Right atrium auricular region (tissue), 2 donors: ENCODE results near the gene ZNF236. TPM values are rescaled to one million over a fixed set of nuclear protein-coding genes. Genes with fewer than 3 reads are reported as not detected.

ENCODE experiments used
- DNase-seq: peaks from one replicate; pipeline ENCODE4 v3.0.0-alpha.2; 2019; ENCODE audit warnings: low spot score
- H3K27ac ChIP-seq, 2 donors: fragments of 200-600 bp; sonication (generic); 1 replicate in 1 of 2; 2 replicates in 1 of 2; pipeline ENCODE4 v1.5.1; 2016 to 2019
- H3K27me3 ChIP-seq, 2 donors: fragments of 200-600 bp; sonication (generic); one replicate each; pipeline versions ENCODE4 v1.5.1 to v1.6.0; 2017 to 2019
- H3K36me3 ChIP-seq: fragments of 200-600 bp; sonication (generic); one replicate; pipeline ENCODE4 v1.5.1; 2016
- H3K4me1 ChIP-seq, 2 donors: fragments of 200-600 bp; sonication (generic); one replicate each; pipeline versions ENCODE4 v1.5.1 to v1.6.0; 2017 to 2019
- H3K4me3 ChIP-seq, 2 donors: fragments of 200-600 bp; sonication (generic); 1 replicate in 1 of 2; 2 replicates in 1 of 2; pipeline ENCODE4 v1.5.1; 2017 to 2019; ENCODE audit warnings: mild to moderate bottlenecking in 1 of 2, moderate library complexity in 1 of 2
- H3K9me3 ChIP-seq, 2 donors: fragments of 200-600 bp; sonication (generic); one replicate each; pipeline ENCODE4 v1.5.1; 2019
- CTCF ChIP-seq, 2 donors: fragments of 200-600 bp; sonication (generic); IDR thresholded peaks; one replicate each; pipeline ENCODE4 v1.5.1; 2019; ENCODE audit warnings: antibody characterized with exemption in 2 of 2
- total RNA-seq, 2 donors: library from RNA; depleted of rRNA; stranded (reverse); fragments of >200 nt; gene quantifications; one replicate each; pipeline ENCODE4 v1.1.0, GENCODE V29; 2016

ZNF236 gene
- total RNA-seq, 2 donors from 2014 or later = 11.0 to 12.7 TPM

- Histone ChIP-seq H3K4me3 (no peak overlapping the region), H3K4me1 (peaks cover 0 to 7% of the 10 kb centered on the region in 2 donors), H3K27me3 (no peaks in the 10 kb centered on the region), H3K27ac (no peak overlapping the region), H3K36me3 (no peaks in the 10 kb centered on the region), H3K9me3 (no peaks in the 10 kb centered on the region)
- TF ChIP-seq CTCF (IDR thresholded peaks at IDR 0.05) = no peak
- no peak for DNase-seq
Measured at GRCh38 chr18:77001979-77002378, 179.6 kb downstream of the ZNF236 start.

GRCh38 chr18:77002496-77002895 is 180.1 kb downstream of the ZNF236 start:
- H3K27ac ChIP-seq = no peak overlapping the region

GRCh38 chr18:77003316-77003715 is 181.0 kb downstream of the ZNF236 start:
- Histone ChIP-seq H3K4me3 (no peak overlapping the region), H3K36me3 (no peaks in the 10 kb centered on the region), H3K27ac (no peak overlapping the region), H3K9me3 (no peaks in the 10 kb centered on the region), H3K27me3 (no peaks in the 10 kb centered on the region), H3K4me1 (peaks cover 0 to 13% of the 10 kb centered on the region in 2 donors)
- TF ChIP-seq CTCF (IDR thresholded peaks at IDR 0.05) = no peak
- no peak for DNase-seq

More at GRCh38 chr18:77002496-77002895, 180.1 kb downstream of the ZNF236 start:
- no peaks in the 10 kb centered on the region for H3K27me3 ChIP-seq
- peaks cover 0 to 12% of the 10 kb centered on the region in 2 donors for H3K4me1 ChIP-seq
- no peaks in the 10 kb centered on the region for H3K36me3 ChIP-seq
- no peaks in the 10 kb centered on the region for H3K9me3 ChIP-seq
- no peak overlapping the region for H3K4me3 ChIP-seq
- no peak for DNase-seq
- TF ChIP-seq CTCF (IDR thresholded peaks at IDR 0.05) = no peak

GRCh38 chr18:77004555-77005380 is 182.4 kb downstream of the ZNF236 start:
- H3K27ac ChIP-seq = no peak overlapping the region
- DNase-seq = no peak

GRCh38 chr18:77005651-77006195 is 183.4 kb downstream of the ZNF236 start:
- H3K27ac ChIP-seq = no peak overlapping the region
- TF ChIP-seq CTCF (IDR thresholded peaks at IDR 0.05) = no peak
- peaks cover 0 to 10% of the 10 kb centered on the region in 2 donors for H3K4me1 ChIP-seq
- H3K4me3 ChIP-seq = no peak overlapping the region
- H3K27me3 ChIP-seq = no peaks in the 10 kb centered on the region
- H3K36me3 ChIP-seq = no peaks in the 10 kb centered on the region
- no peaks in the 10 kb centered on the region for H3K9me3 ChIP-seq
- DNase-seq = no peak

More at GRCh38 chr18:77004555-77005380, 182.4 kb downstream of the ZNF236 start:
- no peaks in the 10 kb centered on the region for H3K9me3 ChIP-seq
- no peaks in the 10 kb centered on the region for H3K36me3 ChIP-seq
- no peak overlapping the region for H3K4me3 ChIP-seq
- no peaks in the 10 kb centered on the region for H3K27me3 ChIP-seq
- no peak for TF ChIP-seq CTCF (IDR thresholded peaks at IDR 0.05)
- H3K4me1 ChIP-seq = peaks cover 0 to 13% of the 10 kb centered on the region in 2 donors
